Measurements from ENCODE around the gene STX1A. TPM values are rescaled to one million over a fixed set of nuclear protein-coding genes. Genes with fewer than 3 reads are reported as not detected.

STX1A gene
- polyA plus RNA-seq, 1 experiment = 12.9 TPM

DNA sequence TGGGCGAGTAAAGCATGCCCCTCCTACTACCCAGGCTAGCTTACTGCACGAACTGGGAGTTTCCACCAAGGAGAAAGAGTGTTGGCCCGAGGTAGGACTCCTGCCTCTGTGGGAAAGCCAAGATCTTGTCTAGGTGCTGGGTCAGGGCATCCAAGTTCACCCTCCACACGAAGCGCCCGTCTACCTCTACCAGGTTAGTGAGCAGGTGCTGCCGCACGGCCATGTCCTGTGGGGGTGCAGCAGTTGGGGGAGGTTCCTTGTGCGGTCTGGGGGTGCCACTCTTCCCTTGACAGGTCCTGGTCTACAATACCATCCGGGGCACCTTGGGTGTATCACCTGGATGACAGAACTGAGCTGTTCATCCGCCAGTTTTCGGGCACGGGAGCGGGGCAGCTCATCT lies 17.4 kb upstream of the STX1A start:
- ChIA-PET CTCF (interaction anchor here (1.0 to 2.2 kb wide), 3 partner anchors 11 to 118 kb away, joined by 3 to 16 read pairs (median 4); no protein-coding TSS in a partner anchor), POLR2A (no interaction called here)
- Histone ChIP-seq H3K27me3 (ENCODE audit: control insufficient read depth, insufficient read depth, low read length) (no peaks in the 10 kb centered on the region), H3K9me3 (ENCODE audit: control insufficient read depth, insufficient read depth, low read length) (no peaks in the 10 kb centered on the region; the same call in 1 of the 2 replicates), H3K4me3 (ENCODE audit: low read depth, low read length) (no peak overlapping the region), H3K27ac (ENCODE audit: low read depth, low read length) (no peak overlapping the region)
- no peak for DNase-seq (ENCODE audit: low read depth, low spot score)
- TF ChIP-seq, protein P1, sequence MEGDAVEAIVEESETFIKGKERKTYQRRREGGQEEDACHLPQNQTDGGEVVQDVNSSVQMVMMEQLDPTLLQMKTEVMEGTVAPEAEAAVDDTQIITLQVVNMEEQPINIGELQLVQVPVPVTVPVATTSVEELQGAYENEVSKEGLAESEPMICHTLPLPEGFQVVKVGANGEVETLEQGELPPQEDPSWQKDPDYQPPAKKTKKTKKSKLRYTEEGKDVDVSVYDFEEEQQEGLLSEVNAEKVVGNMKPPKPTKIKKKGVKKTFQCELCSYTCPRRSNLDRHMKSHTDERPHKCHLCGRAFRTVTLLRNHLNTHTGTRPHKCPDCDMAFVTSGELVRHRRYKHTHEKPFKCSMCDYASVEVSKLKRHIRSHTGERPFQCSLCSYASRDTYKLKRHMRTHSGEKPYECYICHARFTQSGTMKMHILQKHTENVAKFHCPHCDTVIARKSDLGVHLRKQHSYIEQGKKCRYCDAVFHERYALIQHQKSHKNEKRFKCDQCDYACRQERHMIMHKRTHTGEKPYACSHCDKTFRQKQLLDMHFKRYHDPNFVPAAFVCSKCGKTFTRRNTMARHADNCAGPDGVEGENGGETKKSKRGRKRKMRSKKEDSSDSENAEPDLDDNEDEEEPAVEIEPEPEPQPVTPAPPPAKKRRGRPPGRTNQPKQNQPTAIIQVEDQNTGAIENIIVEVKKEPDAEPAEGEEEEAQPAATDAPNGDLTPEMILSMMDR (IDR thresholded peaks at IDR 0.05; ENCODE audit: low read depth, low read length) = no peak

DNA sequence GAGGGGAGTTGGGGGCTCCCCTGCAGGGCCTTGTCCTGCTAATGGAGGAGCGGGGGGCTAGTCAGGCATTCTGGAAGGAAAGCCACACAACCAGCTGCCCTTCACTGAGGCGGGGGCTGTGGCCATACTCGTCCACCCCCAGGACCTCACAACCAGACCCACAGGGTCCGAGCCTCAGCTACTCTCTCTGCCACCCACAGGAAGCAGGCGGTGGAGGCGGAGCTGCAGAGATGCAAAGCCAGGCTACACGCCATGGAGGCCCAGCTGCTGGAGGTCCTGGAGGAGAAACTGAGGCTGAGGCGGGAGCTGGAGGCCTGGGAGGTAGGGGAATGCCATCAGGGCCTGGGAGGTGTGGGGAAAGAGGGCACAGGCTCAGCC lies 16.0 kb upstream of the STX1A start:
- no peak overlapping the region for H3K27ac ChIP-seq (ENCODE audit: low read depth, low read length)
- no peak overlapping the region for H3K4me3 ChIP-seq (ENCODE audit: low read depth, low read length)
- H3K9me3 ChIP-seq (ENCODE audit: control insufficient read depth, insufficient read depth, low read length) = no peaks in the 10 kb centered on the region; the same call in 1 of the 2 replicates
- no peaks in the 10 kb centered on the region for H3K27me3 ChIP-seq (ENCODE audit: control insufficient read depth, insufficient read depth, low read length)
- TF ChIP-seq, protein P1 (IDR thresholded peaks at IDR 0.05; ENCODE audit: low read depth, low read length) = no peak
- POLR2A ChIA-PET = no interaction called here
- CTCF ChIA-PET = interaction anchor here (1.9 to 4.7 kb wide), 2 partner anchors 123 to 129 kb away, joined by 6 to 24 read pairs; no protein-coding TSS in a partner anchor
- no peak for DNase-seq (ENCODE audit: low read depth, low spot score)

DNA sequence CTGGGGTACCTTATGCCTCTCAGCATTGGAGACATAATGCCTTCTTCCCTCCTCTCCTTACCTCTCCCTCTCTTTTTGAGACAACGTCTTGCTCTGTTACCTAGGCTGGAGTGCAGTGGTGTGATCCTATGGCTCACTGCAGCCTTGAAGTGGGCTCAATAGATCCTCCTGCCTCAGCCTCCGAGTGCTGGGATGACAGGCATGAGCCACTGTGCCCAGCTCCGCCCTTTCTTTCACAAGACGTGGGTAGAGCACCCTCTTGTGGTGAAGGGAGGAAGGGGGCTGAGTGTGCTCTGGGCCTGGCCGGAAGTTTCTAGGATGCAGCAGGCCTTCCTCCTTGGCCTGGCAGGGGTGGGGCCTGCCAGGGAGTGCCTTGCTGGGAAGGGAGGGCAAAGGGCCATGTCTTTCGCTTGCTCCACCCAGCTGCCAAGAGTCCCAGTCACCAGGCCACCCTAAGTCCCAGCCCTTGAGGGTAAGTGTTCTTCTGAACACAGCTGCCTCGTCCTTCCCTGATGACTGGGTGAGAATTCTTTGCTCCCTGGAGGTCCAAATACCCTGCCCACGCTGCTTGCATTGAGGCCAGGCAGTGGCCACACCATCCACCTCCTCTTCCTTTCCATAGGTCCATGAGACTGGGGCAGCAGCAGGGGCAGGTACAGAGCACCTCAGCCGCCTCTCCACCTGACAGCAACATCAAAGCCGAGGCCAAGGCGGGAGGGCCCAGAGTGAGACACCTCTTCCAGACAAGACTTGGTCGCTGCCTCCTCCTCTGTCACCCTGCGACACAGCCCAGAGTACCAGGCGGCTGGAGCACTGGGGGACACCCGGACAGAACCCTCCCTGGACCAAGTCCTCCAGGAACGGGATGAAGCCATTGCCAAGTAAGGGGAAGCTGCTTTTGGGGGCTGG lies 15.4 kb upstream of the STX1A start:
- DNase-seq (ENCODE audit: low read depth, low spot score) = no peak
- TF ChIP-seq, protein P1 (IDR thresholded peaks at IDR 0.05; ENCODE audit: low read depth, low read length) = peak; percentile 76
- H3K9me3 ChIP-seq (ENCODE audit: control insufficient read depth, insufficient read depth, low read length) = no peaks in the 10 kb centered on the region; the same call in 1 of the 2 replicates
- ChIA-PET POLR2A (no interaction called here), CTCF (interaction anchor here (0.8 to 4.7 kb wide), 5 partner anchors 9 to 248 kb away, joined by 3 to 24 read pairs (median 6); no protein-coding TSS in a partner anchor)
- H3K27me3 ChIP-seq (ENCODE audit: control insufficient read depth, insufficient read depth, low read length) = no peaks in the 10 kb centered on the region
- no peak overlapping the region for H3K27ac ChIP-seq (ENCODE audit: low read depth, low read length)
- H3K4me3 ChIP-seq (ENCODE audit: low read depth, low read length) = no peak overlapping the region

DNA sequence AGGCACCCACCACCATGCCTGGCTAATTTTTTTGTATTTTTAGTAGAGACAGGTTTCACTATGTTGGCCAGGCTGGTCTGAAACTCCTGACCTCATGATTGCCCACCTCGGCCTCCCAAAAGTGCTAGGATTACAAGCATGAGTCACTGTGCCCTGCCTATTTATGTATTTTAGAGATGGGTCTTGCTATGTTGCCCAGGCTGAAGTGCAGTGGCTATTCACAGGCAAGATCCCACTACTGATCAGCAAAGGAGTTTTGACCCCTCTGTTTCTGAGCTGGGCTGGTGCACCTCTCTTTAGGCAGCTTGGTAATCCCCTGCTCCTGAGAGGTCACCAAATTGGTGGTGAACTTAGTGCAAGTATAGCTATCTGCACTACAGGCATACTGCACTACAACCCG lies 12.9 kb upstream of the STX1A start:
- Histone ChIP-seq H3K27me3 (ENCODE audit: control insufficient read depth, insufficient read depth, low read length) (no peaks in the 10 kb centered on the region), H3K9me3 (ENCODE audit: control insufficient read depth, insufficient read depth, low read length) (no peaks in the 10 kb centered on the region), H3K27ac (ENCODE audit: low read depth, low read length) (no peak overlapping the region), H3K4me3 (ENCODE audit: low read depth, low read length) (no peak overlapping the region)
- POLR2A ChIA-PET = interaction anchor here (0.9 kb wide), 1 partner anchor 13 kb away, joined by 3 read pairs; the partner anchor contains the start of gene STX1A
- TF ChIP-seq, protein P1 (IDR thresholded peaks at IDR 0.05; ENCODE audit: low read depth, low read length) = no peak
- no peak for DNase-seq (ENCODE audit: low read depth, low spot score)
- CTCF ChIA-PET = interaction anchor here (0.9 to 4.7 kb wide), 2 partner anchors 123 to 125 kb away, joined by 5 to 24 read pairs; no protein-coding TSS in a partner anchor

DNA sequence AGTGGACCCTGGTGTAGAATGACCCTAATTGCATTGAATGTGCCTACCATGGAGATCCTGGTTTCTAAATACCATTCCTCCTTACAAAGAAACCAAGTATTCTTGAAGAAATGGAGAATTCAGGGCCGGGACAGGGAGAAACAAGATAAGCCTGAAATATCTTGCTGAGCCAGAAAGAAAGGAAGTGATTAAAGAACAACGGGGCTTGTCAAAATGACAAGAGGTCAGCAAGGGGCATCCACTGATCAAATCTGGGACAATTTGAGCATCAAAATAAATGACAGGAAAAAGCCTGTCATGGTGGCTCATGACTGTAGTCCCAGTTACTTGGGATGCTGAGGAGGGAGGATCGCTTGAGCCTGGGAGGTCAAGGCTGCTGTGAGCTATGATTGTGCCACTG lies 11.0 kb upstream of the STX1A start:
- ChIA-PET POLR2A (interaction anchor here (0.7 kb wide), 1 partner anchor 121 kb away, joined by 5 read pairs; no protein-coding TSS in a partner anchor), CTCF (interaction anchor here (0.8 to 2.6 kb wide), 2 partner anchors 123 to 124 kb away, joined by 3 to 22 read pairs; no protein-coding TSS in a partner anchor)
- H3K27ac ChIP-seq (ENCODE audit: low read depth, low read length) = no peak overlapping the region
- TF ChIP-seq, protein P1 (IDR thresholded peaks at IDR 0.05; ENCODE audit: low read depth, low read length) = no peak
- H3K4me3 ChIP-seq (ENCODE audit: low read depth, low read length) = no peak overlapping the region
- H3K9me3 ChIP-seq (ENCODE audit: control insufficient read depth, insufficient read depth, low read length) = no peaks in the 10 kb centered on the region
- DNase-seq (ENCODE audit: low read depth, low spot score) = no peak
- H3K27me3 ChIP-seq (ENCODE audit: control insufficient read depth, insufficient read depth, low read length) = peaks cover 2% of the 10 kb centered on the region
